ENCODE results near the gene VWA8. TPM values are rescaled to one million over a fixed set of nuclear protein-coding genes. Genes with fewer than 3 reads are reported as not detected.

The VWA8 gene
- total and polyA plus RNA-seq, 4 experiments from 2014 or later = 3.2 to 23.3 (median 13.5) TPM

DNA sequence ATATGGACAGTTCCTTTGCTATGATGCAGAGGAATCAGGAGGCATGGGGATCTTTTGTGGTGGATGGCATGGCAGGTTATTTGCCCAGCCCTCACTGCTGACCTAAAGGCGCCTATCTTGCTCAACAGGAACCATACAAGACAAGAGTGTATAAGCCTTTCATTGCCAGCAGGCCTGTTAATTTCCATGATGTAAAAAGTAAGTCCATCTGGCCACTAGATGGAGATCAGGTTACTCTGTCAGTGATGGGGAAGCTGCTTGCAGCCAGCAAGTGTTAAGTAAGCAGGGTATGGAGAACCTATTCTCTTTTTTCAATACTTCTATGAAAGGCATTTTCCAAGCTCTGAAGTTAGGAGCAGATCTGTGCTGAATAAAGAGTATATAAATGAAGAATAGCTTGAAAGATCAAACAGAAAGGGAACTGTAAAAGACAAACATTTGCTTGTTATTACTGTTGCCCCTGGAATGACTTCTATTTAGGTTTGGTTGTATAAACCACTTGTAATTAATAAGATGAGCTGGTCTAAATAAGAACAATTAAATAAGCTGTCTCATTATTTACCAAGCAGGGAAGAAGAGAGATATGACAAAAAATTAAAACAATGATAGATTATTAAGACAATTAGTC, 292.7 kb downstream of the VWA8 start:
- intact Hi-C loops (cut with micrococcal nuclease) = loop anchor here (1.0 kb wide), 1 partner anchor 442 kb away; no protein-coding TSS in a partner anchor
- Mint-ChIP-seq H3K9me3 (no peaks in the 10 kb centered on the region), H3K27ac (peak overlapping the region in 1 of 7 donors; percentile 9), H3K36me3 (peaks cover 6 to 7% of the 10 kb centered on the region in 2 donors), H3K4me1 (no peaks in the 10 kb centered on the region), H3K27me3 (no peaks in the 10 kb centered on the region), H3K4me3 (no peak overlapping the region)
- Histone ChIP-seq H3K36me3 (ENCODE audit: insufficient read depth, low read length) (no peaks in the 10 kb centered on the region), H3K27ac (ENCODE audit: low read depth, low read length) (no peak overlapping the region), H3K4me3 (ENCODE audit: low read length in 2 of 2) (no peak overlapping the region), H3K9me3 (ENCODE audit: control insufficient read depth in 1 of 2, low read length in 2 of 2) (no peaks in the 10 kb centered on the region), H3K27me3 (ENCODE audit: insufficient read depth, low read length) (no peaks in the 10 kb centered on the region), H3K4me1 (ENCODE audit: insufficient read depth, low read length) (no peaks in the 10 kb centered on the region)
- POLR2A ChIA-PET (ENCODE audit: partially characterized antibody) = no interaction called here
- DNase-seq = peak; percentile 34 to 56 (median 43)
- CTCF ChIA-PET (ENCODE audit: partially characterized antibody) = interaction anchor here (0.7 to 9.1 kb wide), 26 partner anchors 9 to 549 kb away, joined by 3 to 122 read pairs (median 4); no protein-coding TSS in a partner anchor

DNA sequence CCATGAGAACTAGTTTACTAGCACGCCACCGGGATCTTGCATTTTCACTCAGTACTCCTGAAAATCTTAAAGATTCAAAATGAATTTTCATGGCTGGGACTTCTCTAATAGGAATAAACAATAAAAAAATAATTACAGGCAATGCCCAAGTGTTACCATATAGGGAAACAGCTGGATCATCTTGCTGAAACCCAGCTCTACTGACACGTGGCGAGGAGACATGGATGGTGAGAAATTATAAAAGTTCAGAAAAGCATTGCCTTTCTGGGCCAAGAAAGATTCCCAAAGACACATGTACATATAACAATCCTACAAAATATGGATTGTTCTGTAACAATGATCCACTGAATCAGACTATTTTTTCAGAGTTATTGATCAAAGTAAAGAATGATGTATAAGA, 294.3 kb downstream of the VWA8 start:
- no peaks in the 10 kb centered on the region for H3K9me3 ChIP-seq (ENCODE audit: control insufficient read depth in 1 of 2, low read length in 2 of 2)

DNA sequence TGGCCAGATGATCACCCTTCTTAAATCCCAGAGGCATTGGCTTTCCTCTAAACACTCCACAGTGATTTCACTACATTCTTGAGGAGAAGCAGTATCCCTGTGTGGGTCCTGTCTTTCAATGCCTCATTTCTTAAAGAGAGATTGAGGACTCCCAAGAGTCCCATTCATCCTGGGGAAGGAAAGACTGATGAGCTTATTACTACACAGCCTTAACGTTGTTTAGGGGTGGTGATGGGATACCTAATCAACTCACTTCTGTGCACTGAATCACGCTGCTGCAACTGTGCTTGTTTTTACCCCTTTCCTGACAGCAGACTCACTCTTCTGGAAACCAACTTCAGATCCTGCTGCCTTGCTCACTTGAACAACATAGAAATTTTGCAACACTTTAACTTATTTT, 300.5 kb downstream of the VWA8 start:
- Histone ChIP-seq H3K27me3 (ENCODE audit: insufficient read depth, low read length) (no peaks in the 10 kb centered on the region), H3K4me3 (ENCODE audit: low read length in 2 of 2) (no peak overlapping the region), H3K36me3 (ENCODE audit: insufficient read depth, low read length) (no peaks in the 10 kb centered on the region), H3K27ac (ENCODE audit: low read depth, low read length) (no peak overlapping the region), H3K9me3 (ENCODE audit: control insufficient read depth in 1 of 2, low read length in 2 of 2) (no peaks in the 10 kb centered on the region), H3K4me1 (ENCODE audit: insufficient read depth, low read length) (no peaks in the 10 kb centered on the region)
- POLR2A ChIA-PET (ENCODE audit: partially characterized antibody) = no interaction called here
- Mint-ChIP-seq H3K36me3 (peaks cover 0 to 3% of the 10 kb centered on the region in 2 donors), H3K4me1 (peaks cover 0 to 4% (median 2%) of the 10 kb centered on the region in 4 donors), H3K9me3 (no peaks in the 10 kb centered on the region), H3K4me3 (no peak overlapping the region), H3K27ac (peak overlapping the region in 2 of 7 donors; percentile 18 to 32), H3K27me3 (no peaks in the 10 kb centered on the region)
- CTCF ChIA-PET (ENCODE audit: partially characterized antibody) = no interaction called here
- DNase-seq = no peak
- intact Hi-C loops (cut with micrococcal nuclease) = no loop called here

More for the DNA sequence above, 294.3 kb downstream of the VWA8 start:
- CTCF ChIA-PET (ENCODE audit: partially characterized antibody) = interaction anchor here (0.9 to 9.1 kb wide), 3 partner anchors 9 to 446 kb away, joined by 3 to 122 read pairs (median 3); no protein-coding TSS in a partner anchor
- Mint-ChIP-seq H3K4me3 (no peak overlapping the region), H3K36me3 (peaks cover 6 to 7% of the 10 kb centered on the region in 2 donors), H3K27ac (peak overlapping the region in 1 of 7 donors; percentile 2), H3K4me1 (no peaks in the 10 kb centered on the region), H3K9me3 (no peaks in the 10 kb centered on the region), H3K27me3 (no peaks in the 10 kb centered on the region)
- H3K27ac ChIP-seq (ENCODE audit: low read depth, low read length) = no peak overlapping the region
- H3K36me3 ChIP-seq (ENCODE audit: insufficient read depth, low read length) = no peaks in the 10 kb centered on the region
- intact Hi-C loops (cut with micrococcal nuclease) = no loop called here
- DNase-seq = no peak
- no peaks in the 10 kb centered on the region for H3K27me3 ChIP-seq (ENCODE audit: insufficient read depth, low read length)
- H3K4me1 ChIP-seq (ENCODE audit: insufficient read depth, low read length) = no peaks in the 10 kb centered on the region
- POLR2A ChIA-PET (ENCODE audit: partially characterized antibody) = no interaction called here
- no peak overlapping the region for H3K4me3 ChIP-seq (ENCODE audit: low read length in 2 of 2)

DNA sequence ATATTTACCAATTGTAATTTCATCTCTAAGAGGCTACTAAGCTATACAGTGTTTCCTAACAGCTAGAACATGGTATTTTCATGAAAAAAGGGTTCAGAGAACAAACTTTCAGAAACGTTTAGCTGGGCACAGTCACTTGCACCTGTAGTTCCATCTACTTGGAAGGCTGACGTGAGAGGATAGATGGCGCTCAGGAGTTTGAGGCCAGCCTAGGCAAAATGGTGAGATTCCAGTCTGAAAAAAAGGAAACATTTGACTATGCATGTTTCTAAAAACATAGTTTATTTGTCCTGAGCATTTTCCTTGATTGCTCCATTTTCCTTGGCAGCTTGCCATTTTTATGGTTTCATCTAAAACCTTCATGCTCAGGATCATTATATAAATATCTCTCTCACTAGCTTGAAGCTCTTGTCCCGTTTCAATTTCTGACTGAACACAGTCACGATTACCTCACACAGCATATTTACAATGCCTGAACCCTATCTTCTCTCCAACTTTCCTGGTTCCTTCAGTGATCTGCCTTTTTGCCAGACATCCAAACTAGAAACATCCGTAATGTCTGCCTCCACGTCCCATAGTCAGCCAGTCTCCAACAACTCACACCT, 302.8 kb downstream of the VWA8 start:
- Mint-ChIP-seq H3K27ac (peak overlapping the region in 3 of 7 donors; percentile 16 to 77 (median 39)), H3K36me3 (peaks cover 0 to 3% of the 10 kb centered on the region in 2 donors), H3K4me1 (peaks cover 4 to 5% (median 5%) of the 10 kb centered on the region in 4 donors), H3K9me3 (no peaks in the 10 kb centered on the region), H3K4me3 (no peak overlapping the region), H3K27me3 (no peaks in the 10 kb centered on the region)
- POLR2A ChIA-PET (ENCODE audit: partially characterized antibody) = no interaction called here
- Histone ChIP-seq H3K4me3 (ENCODE audit: low read length in 2 of 2) (no peak overlapping the region), H3K36me3 (ENCODE audit: insufficient read depth, low read length) (no peaks in the 10 kb centered on the region), H3K9me3 (ENCODE audit: control insufficient read depth in 1 of 2, low read length in 2 of 2) (no peaks in the 10 kb centered on the region), H3K27ac (ENCODE audit: low read depth, low read length) (no peak overlapping the region), H3K27me3 (ENCODE audit: insufficient read depth, low read length) (no peaks in the 10 kb centered on the region), H3K4me1 (ENCODE audit: insufficient read depth, low read length) (no peaks in the 10 kb centered on the region)
- intact Hi-C loops (cut with micrococcal nuclease) = no loop called here
- DNase-seq = no peak
- CTCF ChIA-PET (ENCODE audit: partially characterized antibody) = interaction anchor here (1.2 to 5.3 kb wide), 3 partner anchors 8 to 199 kb away, joined by 3 to 23 read pairs (median 7); no protein-coding TSS in a partner anchor

DNA sequence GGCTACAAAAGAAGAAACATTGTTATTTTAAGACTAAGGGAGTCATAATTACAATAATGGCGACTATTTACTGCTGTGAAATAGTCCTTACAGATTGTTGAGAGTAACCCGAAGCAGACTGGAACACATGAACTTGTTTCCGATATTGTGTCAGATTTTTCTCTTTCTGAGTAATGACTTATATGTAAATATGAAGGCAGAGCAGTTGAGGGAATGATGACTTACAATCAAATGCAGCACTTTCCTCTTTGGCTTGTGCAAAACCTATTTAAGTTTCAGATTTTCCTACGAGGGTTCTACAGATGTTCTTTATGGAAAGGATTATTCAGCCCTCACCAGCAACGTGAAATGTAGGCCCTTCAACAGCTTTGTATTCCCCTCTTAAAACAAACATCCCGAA, 304.9 kb downstream of the VWA8 start:
- no peak for DNase-seq
- Histone ChIP-seq H3K4me1 (ENCODE audit: insufficient read depth, low read length) (no peaks in the 10 kb centered on the region), H3K27ac (ENCODE audit: low read depth, low read length) (no peak overlapping the region), H3K27me3 (ENCODE audit: insufficient read depth, low read length) (no peaks in the 10 kb centered on the region), H3K9me3 (ENCODE audit: control insufficient read depth in 1 of 2, low read length in 2 of 2) (no peaks in the 10 kb centered on the region), H3K36me3 (ENCODE audit: insufficient read depth, low read length) (no peaks in the 10 kb centered on the region), H3K4me3 (ENCODE audit: low read length in 2 of 2) (no peak overlapping the region)
- ChIA-PET POLR2A (ENCODE audit: partially characterized antibody) (interaction anchor here (1.4 kb wide), 1 partner anchor 191 kb away, joined by 3 read pairs; no protein-coding TSS in a partner anchor), CTCF (ENCODE audit: partially characterized antibody) (interaction anchor here (0.7 to 5.3 kb wide), 8 partner anchors 13 to 453 kb away, joined by 3 to 23 read pairs (median 3); no protein-coding TSS in a partner anchor)
- Mint-ChIP-seq H3K9me3 (no peaks in the 10 kb centered on the region), H3K4me3 (no peak overlapping the region), H3K4me1 (peaks cover 4 to 9% (median 7%) of the 10 kb centered on the region in 4 donors), H3K27me3 (no peaks in the 10 kb centered on the region), H3K27ac (peak overlapping the region in 2 of 7 donors; percentile 34 to 36), H3K36me3 (peaks cover 0 to 3% of the 10 kb centered on the region in 2 donors)
- intact Hi-C loops (cut with micrococcal nuclease) = no loop called here

GRCh38 chr13:41654796-41655195, 306.1 kb downstream of the VWA8 start:
- Histone ChIP-seq H3K36me3 (ENCODE audit: insufficient read depth, low read length) (no peaks in the 10 kb centered on the region), H3K27ac (ENCODE audit: low read depth, low read length) (no peak overlapping the region), H3K27me3 (ENCODE audit: insufficient read depth, low read length) (no peaks in the 10 kb centered on the region), H3K4me1 (ENCODE audit: insufficient read depth, low read length) (no peaks in the 10 kb centered on the region), H3K4me3 (ENCODE audit: low read length in 2 of 2) (no peak overlapping the region), H3K9me3 (ENCODE audit: control insufficient read depth in 1 of 2, low read length in 2 of 2) (no peaks in the 10 kb centered on the region)
- Mint-ChIP-seq H3K27me3 (no peaks in the 10 kb centered on the region), H3K36me3 (peaks cover 0 to 3% of the 10 kb centered on the region in 2 donors), H3K9me3 (no peaks in the 10 kb centered on the region), H3K4me1 (peaks cover 4 to 9% (median 7%) of the 10 kb centered on the region in 4 donors), H3K4me3 (no peak overlapping the region), H3K27ac (peak overlapping the region in 2 of 7 donors; percentile 0 to 6)
- POLR2A ChIA-PET (ENCODE audit: partially characterized antibody) = no interaction called here
- DNase-seq = no peak
- intact Hi-C loops (cut with micrococcal nuclease) = no loop called here
- CTCF ChIA-PET (ENCODE audit: partially characterized antibody) = interaction anchor here (1.3 to 5.3 kb wide), 3 partner anchors 14 to 269 kb away, joined by 3 to 23 read pairs (median 3); no protein-coding TSS in a partner anchor
